PC-3 (cell line): ENCODE measurements around the gene PBX4. TPM values are rescaled to one million over a fixed set of nuclear protein-coding genes. Genes with fewer than 3 reads are reported as not detected.

ENCODE experiments used
- ATAC-seq: fragments of 200-7000 bp; cut with Tn5 transposase; 2 replicates; pipeline ENCODE4 v1.9.1; 2020; ENCODE audit warnings: mild to moderate bottlenecking, moderate library complexity
- BruUV-seq: library from RNA; stranded (reverse); fragments of 400-500 nt; replicated peaks from 2 replicates; lab custom pipeline; 2021; lab: Mats Ljungman, UMichigan
- CTCF ChIA-PET: fragments of 300-600 bp; sonication (Branson Sonifier 250); formaldehyde crosslinking; loops from one replicate; lab custom pipeline; 2022; ENCODE audit warnings: antibody characterized with exemption; lab: Charles Lee
- POLR2A ChIA-PET: fragments of 300-600 bp; sonication (Branson Sonifier 250); formaldehyde crosslinking; loops from one replicate; lab custom pipeline; 2022; ENCODE audit warnings: antibody characterized with exemption; ENCODE audit not compliant: unreplicated experiment; lab: Charles Lee
- DNase-seq: peaks from one replicate; pipeline ENCODE4 v3.0.0-alpha.2; 2015
- H2AFZ ChIP-seq: fragments of 300-600 bp; sonication (generic); 2 replicates; pipeline ENCODE4 v1.6.0; 2016; ENCODE audit warnings: antibody characterized with exemption, low read length
- H3F3A ChIP-seq: fragments of 300-600 bp; sonication (generic); one replicate; pipeline ENCODE4 v1.6.0; 2017; ENCODE audit warnings: antibody characterized with exemption, low read length, control low read depth, mild to moderate bottlenecking; ENCODE audit not compliant: unreplicated experiment
- H3K27ac ChIP-seq: fragments of 300-600 bp; sonication (generic); 2 replicates; pipeline ENCODE4 v1.5.1; 2016; ENCODE audit warnings: mild to moderate bottlenecking, low read length
- H3K27me3 ChIP-seq: fragments of 300-600 bp; sonication (generic); 2 replicates; pipeline ENCODE4 v1.6.1; 2016; ENCODE audit warnings: low read length, mixed read lengths
- H3K36me3 ChIP-seq: fragments of 300-600 bp; sonication (generic); 2 replicates; pipeline ENCODE4 v1.6.1; 2016; ENCODE audit warnings: low read depth, mixed run types, low read length, mixed read lengths
- H3K4me1 ChIP-seq: fragments of 300-600 bp; sonication (generic); 2 replicates; pipeline ENCODE4 v1.5.1; 2016; ENCODE audit warnings: low read length; ENCODE audit not compliant: insufficient read depth
- H3K4me2 ChIP-seq: fragments of 300-600 bp; sonication (generic); 2 replicates; pipeline ENCODE4 v1.6.0; 2016; ENCODE audit warnings: low read length
- H3K4me3 ChIP-seq: fragments of 300-600 bp; sonication (generic); 2 replicates; pipeline ENCODE4 v1.5.1; 2016; ENCODE audit warnings: mild to moderate bottlenecking, low read length, mixed read lengths
- H3K79me2 ChIP-seq: fragments of 300-600 bp; sonication (generic); 2 replicates; pipeline ENCODE4 v1.6.1; 2017; ENCODE audit warnings: low read length, mixed read lengths
- H3K9ac ChIP-seq: fragments of 300-600 bp; sonication (generic); 2 replicates; pipeline ENCODE4 v1.6.0; 2016; ENCODE audit warnings: mild to moderate bottlenecking, low read length
- H3K9me2 ChIP-seq: fragments of 300-600 bp; sonication (generic); replicated peaks from 2 replicates; pipeline ENCODE4 v1.6.1; 2016; ENCODE audit warnings: mixed run types, low read length, mixed read lengths
- H3K9me3 ChIP-seq: fragments of 300-600 bp; sonication (generic); 2 replicates; pipeline ENCODE4 v1.6.1; 2016; ENCODE audit warnings: low read length, mixed read lengths
- H4K20me1 ChIP-seq: fragments of 300-600 bp; sonication (generic); 2 replicates; pipeline ENCODE4 v1.6.1; 2016; ENCODE audit warnings: low read length, mixed read lengths
- EZH2 ChIP-seq: fragments of 300-600 bp; sonication (generic); IDR thresholded peaks from one replicate; pipeline ENCODE4 v1.6.1; 2017; ENCODE audit warnings: antibody characterized with exemption, mild to moderate bottlenecking, low read length; ENCODE audit not compliant: unreplicated experiment
- EZH2phosphoT487 ChIP-seq: fragments of 300-600 bp; sonication (generic); IDR thresholded peaks from 2 replicates; pipeline ENCODE4 v1.6.1; 2018; ENCODE audit warnings: mild to moderate bottlenecking, antibody characterized with exemption, low read length, borderline replicate concordance
- intact Hi-C: fragments of 100-400 bp; cut with micrococcal nuclease; formaldehyde crosslinking; loops from 2 replicates; pipeline ENCODE4 v1.9.0; 2023
- total RNA-seq: library from RNA; depleted of rRNA; stranded (reverse); fragments of >200 nt; gene quantifications from 2 replicates; pipeline ENCODE4 v1.2.3, GENCODE V29; 2014
- TF ChIP-seq, protein P1 (sequence below): fragments of 300-600 bp; sonication (generic); conservative IDR thresholded peaks from 2 replicates; pipeline ENCODE4 v1.5.1; 2017; ENCODE audit warnings: antibody characterized with exemption, low read depth, mild to moderate bottlenecking, low read length

Gene PBX4
- total RNA-seq, 1 experiment from 2014 or later = 6.9 TPM

DNA sequence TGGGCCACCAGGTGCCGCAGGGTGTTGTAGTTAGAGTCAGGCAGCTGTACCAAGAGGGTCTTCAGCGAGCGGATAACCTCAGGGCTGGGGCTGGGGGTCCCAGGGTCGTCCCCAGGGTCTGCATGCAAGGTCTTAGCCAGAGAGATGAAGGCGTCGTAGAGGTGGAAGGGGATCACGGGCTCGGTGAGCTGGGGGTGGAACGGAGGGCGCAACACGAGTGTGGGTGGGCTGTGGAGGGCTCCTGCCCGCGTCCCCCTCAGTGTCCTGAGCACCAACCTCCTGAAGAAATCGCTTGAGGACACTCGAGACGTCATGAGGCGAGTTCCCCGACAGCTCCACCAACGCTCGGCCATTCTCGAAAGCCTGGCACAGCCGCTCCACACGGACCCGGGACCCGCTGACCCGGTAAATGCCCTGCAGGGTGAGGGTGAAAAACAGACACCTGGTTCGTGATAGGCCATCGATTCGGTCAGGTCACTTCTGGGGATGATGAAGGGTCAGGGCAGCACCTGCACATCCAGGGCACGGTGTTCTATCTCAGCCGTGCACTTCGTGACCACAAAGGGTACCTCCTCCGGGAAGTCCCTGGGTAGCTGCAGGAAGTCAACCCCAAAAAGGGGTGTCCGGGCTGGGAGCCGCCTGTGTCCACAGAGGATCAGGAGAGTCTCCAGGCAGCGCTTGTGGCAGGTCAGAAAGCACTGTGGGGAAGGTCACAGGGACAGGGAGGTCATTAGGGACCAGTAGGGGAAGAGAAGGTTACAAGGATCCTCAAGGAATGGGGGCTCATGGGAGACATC, 16.2 kb upstream of the PBX4 start:
- POLR2A ChIA-PET = no interaction called here
- Histone ChIP-seq H3K9me2 (no peaks in the 10 kb centered on the region), H3K27me3 (no peaks in the 10 kb centered on the region), H3K4me2 (no peak overlapping the region), H3F3A (no peaks in the 10 kb centered on the region), H3K9me3 (no peaks in the 10 kb centered on the region), H3K79me2 (no peaks in the 10 kb centered on the region), H3K9ac (no peak overlapping the region), H4K20me1 (no peaks in the 10 kb centered on the region), H3K4me3 (no peak overlapping the region), H3K27ac (no peak overlapping the region), H3K4me1 (no peaks in the 10 kb centered on the region), H2AFZ (no peak overlapping the region), H3K36me3 (peaks cover 3% of the 10 kb centered on the region; the same call in 1 of the 2 replicates)
- ATAC-seq (no peak), DNase-seq (no peak)
- TSS peak; percentile 12 for BruUV-seq
- CTCF ChIA-PET = no interaction called here
- no peak for TF ChIP-seq EZH2phosphoT487
- TF ChIP-seq, protein P1, sequence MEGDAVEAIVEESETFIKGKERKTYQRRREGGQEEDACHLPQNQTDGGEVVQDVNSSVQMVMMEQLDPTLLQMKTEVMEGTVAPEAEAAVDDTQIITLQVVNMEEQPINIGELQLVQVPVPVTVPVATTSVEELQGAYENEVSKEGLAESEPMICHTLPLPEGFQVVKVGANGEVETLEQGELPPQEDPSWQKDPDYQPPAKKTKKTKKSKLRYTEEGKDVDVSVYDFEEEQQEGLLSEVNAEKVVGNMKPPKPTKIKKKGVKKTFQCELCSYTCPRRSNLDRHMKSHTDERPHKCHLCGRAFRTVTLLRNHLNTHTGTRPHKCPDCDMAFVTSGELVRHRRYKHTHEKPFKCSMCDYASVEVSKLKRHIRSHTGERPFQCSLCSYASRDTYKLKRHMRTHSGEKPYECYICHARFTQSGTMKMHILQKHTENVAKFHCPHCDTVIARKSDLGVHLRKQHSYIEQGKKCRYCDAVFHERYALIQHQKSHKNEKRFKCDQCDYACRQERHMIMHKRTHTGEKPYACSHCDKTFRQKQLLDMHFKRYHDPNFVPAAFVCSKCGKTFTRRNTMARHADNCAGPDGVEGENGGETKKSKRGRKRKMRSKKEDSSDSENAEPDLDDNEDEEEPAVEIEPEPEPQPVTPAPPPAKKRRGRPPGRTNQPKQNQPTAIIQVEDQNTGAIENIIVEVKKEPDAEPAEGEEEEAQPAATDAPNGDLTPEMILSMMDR = no peak
- no peak for TF ChIP-seq EZH2
- intact Hi-C loops = no loop called here

DNA sequence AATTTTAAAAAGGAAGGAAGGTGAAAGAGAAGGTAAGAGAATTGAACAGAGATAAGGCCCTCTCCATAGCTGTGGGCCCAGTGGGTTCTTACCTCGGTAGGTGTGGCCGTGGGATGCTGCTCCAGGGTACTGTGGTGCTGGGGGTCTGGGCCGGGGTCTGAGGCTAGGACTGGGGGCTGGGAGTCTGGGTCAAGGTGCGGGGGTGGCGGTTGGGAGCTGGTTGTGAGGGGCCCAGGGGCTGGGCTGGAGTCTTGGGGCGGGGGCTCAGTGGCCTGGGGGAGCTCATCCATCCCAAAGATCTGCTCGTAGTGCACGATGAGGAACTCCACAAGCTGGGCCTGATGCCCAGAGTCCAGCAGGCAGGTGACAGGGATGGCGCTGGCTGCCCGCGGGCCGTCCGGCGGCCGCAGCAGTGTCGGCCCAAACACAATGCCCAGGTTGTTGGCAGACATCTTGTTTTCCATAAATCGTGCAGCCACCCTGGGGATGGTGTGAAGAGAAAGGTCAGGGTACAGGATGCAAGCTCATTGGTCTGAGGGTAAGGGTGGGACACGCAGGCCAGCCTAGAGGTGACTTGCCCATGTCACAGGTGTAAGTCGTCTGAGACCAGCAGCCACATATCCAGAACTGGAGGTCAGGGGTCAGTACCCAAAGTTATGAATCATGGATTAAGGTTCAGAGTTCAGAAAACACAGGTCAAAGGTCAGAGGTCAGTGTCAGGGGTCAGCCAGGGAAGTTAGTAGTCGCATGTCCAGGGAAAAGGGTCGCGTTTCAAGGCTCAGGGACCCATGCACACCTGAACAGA, 15.4 kb upstream of the PBX4 start:
- Histone ChIP-seq H3K36me3 (peaks cover 3% of the 10 kb centered on the region; the same call in 1 of the 2 replicates), H3K27ac (no peak overlapping the region), H4K20me1 (no peaks in the 10 kb centered on the region), H3K9me3 (no peaks in the 10 kb centered on the region), H2AFZ (no peak overlapping the region), H3K9ac (no peak overlapping the region), H3K79me2 (no peaks in the 10 kb centered on the region), H3K4me2 (no peak overlapping the region), H3K9me2 (no peaks in the 10 kb centered on the region), H3F3A (no peaks in the 10 kb centered on the region), H3K4me1 (0 out of 2 replicates have a peak, but pooled peaks cover 4% of the 10 kb centered on the region), H3K27me3 (no peaks in the 10 kb centered on the region), H3K4me3 (no peak overlapping the region)
- POLR2A ChIA-PET = no interaction called here
- no peak for TF ChIP-seq EZH2phosphoT487
- TF ChIP-seq, protein P1 = no peak
- TF ChIP-seq EZH2 = no peak
- intact Hi-C loops = no loop called here
- ATAC-seq = no peak
- CTCF ChIA-PET = no interaction called here
- no TSS peak for BruUV-seq
- DNase-seq = no peak

DNA sequence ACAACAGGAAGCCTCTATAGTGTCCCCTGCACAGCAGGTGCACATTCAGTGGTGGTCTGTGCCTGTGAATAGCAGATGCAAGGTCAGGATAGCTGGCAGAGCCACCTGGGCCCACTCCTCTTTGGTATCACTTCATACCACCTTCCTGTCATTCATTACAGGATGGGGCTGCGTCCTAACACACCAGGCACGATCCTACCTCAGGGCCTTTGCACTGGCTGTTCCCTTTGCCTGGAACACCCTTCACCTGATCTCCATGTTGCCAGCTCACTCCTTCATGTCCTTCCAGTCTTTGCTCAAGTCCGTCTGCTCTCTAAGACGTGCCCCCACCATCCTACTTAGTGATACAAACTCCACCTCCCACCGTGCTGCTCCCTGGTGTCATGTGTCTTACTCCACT, 14.2 kb upstream of the PBX4 start:
- Histone ChIP-seq H3K4me3 (no peak overlapping the region), H3K27ac (no peak overlapping the region), H3K36me3 (peaks cover 3% of the 10 kb centered on the region; the same call in 1 of the 2 replicates), H3K4me1 (0 out of 2 replicates have a peak, but pooled peaks cover 4% of the 10 kb centered on the region), H3K79me2 (no peaks in the 10 kb centered on the region), H3K9me3 (no peaks in the 10 kb centered on the region), H3K9ac (no peak overlapping the region), H4K20me1 (no peaks in the 10 kb centered on the region), H3K27me3 (no peaks in the 10 kb centered on the region), H2AFZ (no peak overlapping the region), H3K4me2 (no peak overlapping the region), H3K9me2 (no peaks in the 10 kb centered on the region), H3F3A (no peaks in the 10 kb centered on the region)
- POLR2A ChIA-PET = no interaction called here
- ATAC-seq = no peak
- no peak for TF ChIP-seq EZH2phosphoT487
- TF ChIP-seq, protein P1 = no peak
- no peak for TF ChIP-seq EZH2
- CTCF ChIA-PET = no interaction called here
- intact Hi-C loops = no loop called here
- no TSS peak for BruUV-seq
- DNase-seq = no peak
